SW 1271 (cell line): Measurements from ENCODE around the gene OXSM.

Source experiments
- DNase-seq, 2 experiments: peaks; one replicate each; lab custom pipeline; 2025; lab: John Stamatoyannopoulos, UW

Gene OXSM

DNA sequence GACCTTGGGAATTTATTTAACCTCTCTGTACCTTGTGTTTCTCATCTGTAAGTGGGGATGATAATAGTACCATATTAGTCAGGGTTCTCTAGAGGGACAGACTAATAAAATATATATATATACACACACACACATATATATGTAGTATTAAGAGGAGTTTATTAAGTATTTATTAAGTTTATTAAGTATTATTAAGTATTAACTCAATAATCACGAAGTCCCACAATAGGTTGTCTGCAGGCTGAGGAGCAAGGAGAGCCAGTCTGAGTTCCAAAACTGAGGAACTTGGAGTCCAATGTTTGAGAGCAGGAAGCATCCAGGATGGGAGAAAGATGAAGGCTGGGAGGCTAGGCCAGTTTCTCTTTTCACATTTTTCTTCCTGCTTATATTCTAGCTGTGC, 14.8 kb downstream of the OXSM start:
- DNase-seq, result no peak

DNA sequence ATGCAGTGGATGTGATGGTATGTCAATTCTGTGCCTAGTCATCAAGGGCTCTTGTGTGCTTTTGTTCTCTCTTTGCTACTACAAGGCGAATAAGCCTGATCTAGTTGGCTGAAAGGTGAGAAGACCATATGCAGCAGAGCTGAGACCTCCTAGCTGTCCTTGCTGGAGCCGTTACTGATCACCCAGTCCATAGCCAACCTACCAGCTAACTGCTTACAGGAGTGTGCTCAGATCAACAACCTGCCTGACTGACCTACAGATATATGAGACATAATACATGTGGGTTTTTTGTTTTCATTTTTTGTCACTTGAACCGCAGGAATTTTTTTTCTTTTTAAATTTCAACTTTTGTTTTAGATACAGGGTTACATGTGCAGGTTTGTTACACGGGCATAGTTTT, 22.8 kb downstream of the OXSM start:
- no peak for DNase-seq

GRCh38 chr3:25817107-25817506, 27.2 kb downstream of the OXSM start:
- DNase-seq, result no peak

DNA sequence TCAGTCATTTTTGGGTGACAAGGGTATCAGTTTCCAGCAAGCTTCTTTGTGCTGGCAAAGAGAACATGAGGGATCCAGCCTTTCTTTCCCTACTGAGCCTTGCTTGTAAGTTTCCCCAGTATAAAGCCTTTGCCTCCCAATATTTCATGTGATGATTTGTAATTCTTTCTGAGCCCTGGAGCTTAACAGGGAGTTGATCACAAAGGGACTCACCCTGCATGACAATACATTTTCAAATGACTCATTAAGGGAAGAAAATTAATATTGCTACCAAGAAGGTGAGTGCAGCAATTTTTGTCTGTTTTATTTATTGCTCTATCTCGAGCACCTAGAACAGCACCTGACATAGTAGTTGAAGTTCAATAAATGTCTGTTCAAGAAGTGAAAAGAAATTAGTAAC, 27.7 kb downstream of the OXSM start:
- DNase-seq, result no peak

GRCh38 chr3:25818335-25818734, 28.4 kb downstream of the OXSM start:
- no peak for DNase-seq

GRCh38 chr3:25820366-25820765, 30.5 kb downstream of the OXSM start:
- DNase-seq, result peak in 1 of 2 experiments; percentile 40

- DNase-seq, result no peak
Observed at GRCh38 chr3:25820816-25821486, 31.1 kb downstream of the OXSM start.

- DNase-seq, result no peak
Observed at GRCh38 chr3:25821746-25822573, 32.1 kb downstream of the OXSM start.

GRCh38 chr3:25823314-25823713, 33.4 kb downstream of the OXSM start:
- DNase-seq, result no peak

DNA sequence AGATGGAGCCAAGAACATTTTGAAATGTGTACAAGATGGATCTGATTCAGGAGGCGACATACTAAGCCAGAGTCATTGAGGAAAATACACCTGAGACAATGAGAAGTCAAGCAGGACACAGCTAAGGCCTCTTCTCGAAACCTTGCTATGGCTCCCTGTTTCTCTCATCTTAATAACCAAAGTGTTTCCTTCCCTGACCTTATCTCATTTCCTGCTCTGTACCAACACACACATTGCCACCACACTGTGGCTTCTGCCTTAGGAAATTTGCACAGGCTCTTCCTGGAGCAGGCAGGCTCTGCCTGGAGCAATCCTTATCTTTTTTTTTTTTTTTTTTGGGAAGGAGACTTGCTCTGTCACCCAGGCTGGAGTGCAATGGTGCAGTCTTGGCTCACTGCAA, 36.6 kb downstream of the OXSM start:
- DNase-seq, result no peak

- no peak for DNase-seq
Observed at GRCh38 chr3:25830373-25831280, 40.7 kb downstream of the OXSM start.

- peak in 1 of 2 experiments; percentile 50 for DNase-seq
Observed at GRCh38 chr3:25831578-25831977, 41.7 kb downstream of the OXSM start.

- no peak for DNase-seq
Observed at GRCh38 chr3:25834346-25834745, 44.5 kb downstream of the OXSM start.

- no peak for DNase-seq
Observed at GRCh38 chr3:25836579-25836978, 46.7 kb downstream of the OXSM start.

- no peak for DNase-seq
Observed at GRCh38 chr3:25837038-25837437, 47.1 kb downstream of the OXSM start.

GRCh38 chr3:25840099-25840498, 50.2 kb downstream of the OXSM start:
- DNase-seq, result no peak

DNA sequence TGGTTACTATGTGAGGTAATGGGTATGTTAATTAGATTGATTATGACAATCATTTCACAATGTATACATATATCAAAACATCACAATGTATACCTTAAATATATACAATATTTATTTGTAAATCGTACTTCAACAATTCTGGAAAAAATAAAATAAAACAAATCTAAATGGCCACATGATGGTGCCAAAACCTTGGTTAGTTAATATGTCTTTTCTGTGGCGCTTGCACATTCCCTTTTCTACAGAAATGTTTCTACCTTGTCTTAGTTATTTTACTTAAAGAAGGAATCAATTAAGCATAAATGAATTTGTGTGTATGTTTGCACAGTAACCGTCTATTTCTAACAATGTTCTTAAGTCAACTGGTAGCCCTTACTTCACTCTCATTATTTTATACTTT, 53.4 kb downstream of the OXSM start:
- DNase-seq, result no peak
